SJSA1 (cell line): ENCODE results near the gene TMEM178B. TPM values are rescaled to one million over a fixed set of nuclear protein-coding genes. Genes with fewer than 3 reads are reported as not detected.

Source experiments
- DNase-seq, 2 experiments: peaks; one replicate each; pipeline ENCODE4 v3.0.0-alpha.2; 2015 to 2020; ENCODE audit warnings: low spot score in 2 of 2, low read depth in 1 of 2
- H3K27ac ChIP-seq: fragments of 250-450 bp; sonication (Bioruptor Pico); 2 replicates; pipeline ENCODE4 v1.5.1; 2020; ENCODE audit warnings: mild to moderate bottlenecking, moderate library complexity
- H3K27me3 ChIP-seq: fragments of 250-450 bp; sonication (Bioruptor Pico); replicated peaks from 2 replicates; pipeline ENCODE4 v1.5.1; 2020; ENCODE audit warnings: mild to moderate bottlenecking, moderate library complexity
- H3K36me3 ChIP-seq: fragments of 250-450 bp; sonication (Bioruptor Pico); 2 replicates; pipeline ENCODE4 v1.5.1; 2020; ENCODE audit warnings: mild to moderate bottlenecking
- H3K4me1 ChIP-seq: fragments of 250-450 bp; sonication (Bioruptor Pico); replicated peaks from 2 replicates; pipeline ENCODE4 v1.6.1; 2021; ENCODE audit warnings: mild to moderate bottlenecking
- H3K4me3 ChIP-seq: fragments of 250-450 bp; sonication (Bioruptor Pico); 2 replicates; pipeline ENCODE4 v1.5.1; 2020; ENCODE audit warnings: mild to moderate bottlenecking
- H3K9me3 ChIP-seq: fragments of 250-450 bp; sonication (Bioruptor Pico); replicated peaks from 2 replicates; pipeline ENCODE4 v1.5.1; 2020; ENCODE audit warnings: mild to moderate bottlenecking
- total RNA-seq: library from RNA; depleted of rRNA; stranded (reverse); fragments of >200 nt; shearing (Covaris generic); gene quantifications from 2 replicates; pipeline ENCODE4 v1.2.3, GENCODE V29; 2014

The TMEM178B gene
- total RNA-seq, 1 experiment from 2014 or later: under 0.01 TPM

- H3K36me3 ChIP-seq: no peaks in the 10 kb centered on the region
- H3K27me3 ChIP-seq: no peaks in the 10 kb centered on the region
- H3K4me1 ChIP-seq: no peaks in the 10 kb centered on the region
- DNase-seq: no peak
- H3K4me3 ChIP-seq: no peak overlapping the region
- no peak overlapping the region for H3K27ac ChIP-seq
- H3K9me3 ChIP-seq: no peaks in the 10 kb centered on the region
These were observed 139.4 kb downstream of the TMEM178B start for GRCh38 chr7:141213226-141213625.

GRCh38 chr7:141217938-141218337 is 144.1 kb downstream of the TMEM178B start:
- no peak for DNase-seq
- Histone ChIP-seq H3K27ac (no peak overlapping the region), H3K36me3 (no peaks in the 10 kb centered on the region)

GRCh38 chr7:141218941-141219340 is 145.1 kb downstream of the TMEM178B start:
- DNase-seq: no peak
- Histone ChIP-seq H3K27ac (no peak overlapping the region), H3K9me3 (no peaks in the 10 kb centered on the region)

More at GRCh38 chr7:141217938-141218337, 144.1 kb downstream of the TMEM178B start:
- Histone ChIP-seq H3K27me3 (no peaks in the 10 kb centered on the region), H3K4me1 (no peaks in the 10 kb centered on the region), H3K4me3 (no peak overlapping the region), H3K9me3 (no peaks in the 10 kb centered on the region)

GRCh38 chr7:141220263-141220880 is 146.5 kb downstream of the TMEM178B start:
- DNase-seq: no peak
- no peaks in the 10 kb centered on the region for H3K4me1 ChIP-seq

More at GRCh38 chr7:141218941-141219340, 145.1 kb downstream of the TMEM178B start:
- Histone ChIP-seq H3K27me3 (no peaks in the 10 kb centered on the region), H3K36me3 (no peaks in the 10 kb centered on the region), H3K4me1 (no peaks in the 10 kb centered on the region), H3K4me3 (no peak overlapping the region)

GRCh38 chr7:141221007-141221612 is 147.2 kb downstream of the TMEM178B start:
- no peak for DNase-seq

More at GRCh38 chr7:141220263-141220880, 146.5 kb downstream of the TMEM178B start:
- H3K4me3 ChIP-seq: no peak overlapping the region
- no peaks in the 10 kb centered on the region for H3K36me3 ChIP-seq
- no peak overlapping the region for H3K27ac ChIP-seq
- H3K27me3 ChIP-seq: no peaks in the 10 kb centered on the region
- no peaks in the 10 kb centered on the region for H3K9me3 ChIP-seq

GRCh38 chr7:141225916-141226618 is 152.2 kb downstream of the TMEM178B start:
- H3K4me1 ChIP-seq: no peaks in the 10 kb centered on the region
- H3K27ac ChIP-seq: no peak overlapping the region
- no peaks in the 10 kb centered on the region for H3K9me3 ChIP-seq
- no peaks in the 10 kb centered on the region for H3K27me3 ChIP-seq
- no peaks in the 10 kb centered on the region for H3K36me3 ChIP-seq
- DNase-seq: no peak
- no peak overlapping the region for H3K4me3 ChIP-seq

More at GRCh38 chr7:141221007-141221612, 147.2 kb downstream of the TMEM178B start:
- Histone ChIP-seq H3K4me1 (no peaks in the 10 kb centered on the region), H3K27ac (no peak overlapping the region), H3K27me3 (no peaks in the 10 kb centered on the region), H3K9me3 (no peaks in the 10 kb centered on the region), H3K4me3 (no peak overlapping the region), H3K36me3 (no peaks in the 10 kb centered on the region)

- H3K4me1 ChIP-seq: no peaks in the 10 kb centered on the region
- no peaks in the 10 kb centered on the region for H3K27me3 ChIP-seq
- no peak for DNase-seq
- no peak overlapping the region for H3K27ac ChIP-seq
- H3K4me3 ChIP-seq: no peak overlapping the region
- no peaks in the 10 kb centered on the region for H3K9me3 ChIP-seq
- no peaks in the 10 kb centered on the region for H3K36me3 ChIP-seq
These were observed 153.6 kb downstream of the TMEM178B start for GRCh38 chr7:141227454-141227853.

GRCh38 chr7:141228482-141228881 is 154.6 kb downstream of the TMEM178B start:
- Histone ChIP-seq H3K27me3 (no peaks in the 10 kb centered on the region), H3K9me3 (no peaks in the 10 kb centered on the region), H3K4me3 (no peak overlapping the region), H3K4me1 (no peaks in the 10 kb centered on the region), H3K36me3 (no peaks in the 10 kb centered on the region), H3K27ac (no peak overlapping the region)
- DNase-seq: no peak

GRCh38 chr7:141231018-141231792 is 157.3 kb downstream of the TMEM178B start:
- Histone ChIP-seq H3K4me3 (no peak overlapping the region), H3K9me3 (no peaks in the 10 kb centered on the region), H3K27me3 (no peaks in the 10 kb centered on the region), H3K27ac (no peak overlapping the region), H3K4me1 (no peaks in the 10 kb centered on the region), H3K36me3 (no peaks in the 10 kb centered on the region)
- DNase-seq: no peak

GRCh38 chr7:141232286-141233051 is 158.6 kb downstream of the TMEM178B start:
- DNase-seq: no peak
- Histone ChIP-seq H3K36me3 (no peaks in the 10 kb centered on the region), H3K4me3 (no peak overlapping the region), H3K9me3 (no peaks in the 10 kb centered on the region), H3K27me3 (no peaks in the 10 kb centered on the region), H3K4me1 (no peaks in the 10 kb centered on the region), H3K27ac (no peak overlapping the region)

GRCh38 chr7:141234335-141235105 is 160.7 kb downstream of the TMEM178B start:
- Histone ChIP-seq H3K27me3 (no peaks in the 10 kb centered on the region), H3K4me3 (no peak overlapping the region), H3K9me3 (no peaks in the 10 kb centered on the region), H3K4me1 (no peaks in the 10 kb centered on the region), H3K36me3 (no peaks in the 10 kb centered on the region), H3K27ac (no peak overlapping the region)
- no peak for DNase-seq

- Histone ChIP-seq H3K4me3 (no peak overlapping the region), H3K9me3 (no peaks in the 10 kb centered on the region), H3K36me3 (no peaks in the 10 kb centered on the region), H3K27me3 (no peaks in the 10 kb centered on the region), H3K4me1 (no peaks in the 10 kb centered on the region), H3K27ac (no peak overlapping the region)
- DNase-seq: no peak
These were observed 161.8 kb downstream of the TMEM178B start for GRCh38 chr7:141235656-141236055.
